AG04450 (cell line): ENCODE measurements around the gene GYG2. TPM values are rescaled to one million over a fixed set of nuclear protein-coding genes. Genes with fewer than 3 reads are reported as not detected.
"Not testable (repeated sequence)": the region's sequence is repeated elsewhere in the genome, so short reads cannot be mapped to it uniquely, and the experiment has no call there.

Experiments
- CTCF ChIA-PET: fragments of 300-600, 350-600 bp; formaldehyde crosslinking; extraction: SDS; loops from one replicate; lab custom pipeline; 2022; ENCODE audit warnings: antibody characterized with exemption, inconsistent platforms; lab: Charles Lee
- POLR2A ChIA-PET: fragments of 350-600 bp; formaldehyde crosslinking; extraction: SDS; loops from one replicate; lab custom pipeline; 2021; ENCODE audit warnings: antibody characterized with exemption, inconsistent platforms; lab: Yijun Ruan, JAX
- DNase-seq: peaks from one replicate; pipeline ENCODE4 v3.0.0-alpha.2; 2011; ENCODE audit warnings: low read depth, low spot score
- H3K27ac ChIP-seq: one replicate; pipeline ENCODE4 v1.5.1; 2012; ENCODE audit warnings: low read depth, low read length, control low read depth
- H3K27me3 ChIP-seq: one replicate; pipeline ENCODE4 v1.6.0; 2012; ENCODE audit warnings: low read length; ENCODE audit not compliant: control insufficient read depth, insufficient read depth
- H3K4me3 ChIP-seq: 2 replicates; pipeline ENCODE4 v1.5.1; 2011; ENCODE audit warnings: mild to moderate bottlenecking, low read depth, low read length, control low read depth
- H3K9me3 ChIP-seq: 2 replicates; pipeline ENCODE4 v1.5.1; 2012; ENCODE audit warnings: low read length; ENCODE audit not compliant: control insufficient read depth, insufficient read depth
- CTCF ChIP-seq: IDR thresholded peaks from 2 replicates; pipeline ENCODE4 v1.5.1; 2011; ENCODE audit warnings: low read depth, low read length, control low read depth, inconsistent platforms
- polyA plus RNA-seq: library from polyadenylated mRNA; depleted of rRNA; stranded (reverse); fragments of >200 nt; gene quantifications from 2 replicates; pipeline ENCODE4 v1.2.3, GENCODE V29; 2011

GYG2 gene
- polyA plus RNA-seq, 1 experiment: 19.6 TPM

GRCh38 chrX:2913118-2913517 is 84.4 kb downstream of the GYG2 start:
- Histone ChIP-seq H3K27ac (no peak overlapping the region), H3K4me3 (no peak overlapping the region), H3K27me3 (no peaks in the 10 kb centered on the region), H3K9me3 (peaks cover 4% of the 10 kb centered on the region; the same call in 1 of the 2 replicates)
- no peak for DNase-seq
- ChIA-PET CTCF (no interaction called here), POLR2A (no interaction called here)
- TF ChIP-seq CTCF: 0 out of 2 replicates have a peak, but pooled peaks have one; percentile 22

- H3K4me3 ChIP-seq: no peak overlapping the region
- no peak for TF ChIP-seq CTCF
- ChIA-PET CTCF (interaction anchor here (0.6 kb wide), 1 partner anchor 42 kb away, joined by 3 read pairs; no protein-coding TSS in a partner anchor), POLR2A (no interaction called here)
- H3K27ac ChIP-seq: no peak overlapping the region
- DNase-seq: no peak
- peaks cover 4% of the 10 kb centered on the region; the same call in 1 of the 2 replicates for H3K9me3 ChIP-seq
- no peaks in the 10 kb centered on the region for H3K27me3 ChIP-seq
These were observed 89.0 kb downstream of the GYG2 start for GRCh38 chrX:2917767-2918166.

GRCh38 chrX:2921193-2921592 is 92.5 kb downstream of the GYG2 start:
- peaks cover 4% of the 10 kb centered on the region; the same call in 1 of the 2 replicates for H3K9me3 ChIP-seq
- no peak for TF ChIP-seq CTCF
- no peak for DNase-seq
- ChIA-PET CTCF (no interaction called here), POLR2A (no interaction called here)
- no peak overlapping the region for H3K4me3 ChIP-seq
- no peaks in the 10 kb centered on the region for H3K27me3 ChIP-seq
- H3K27ac ChIP-seq: no peak overlapping the region

- Histone ChIP-seq H3K9me3 (peaks cover 4% of the 10 kb centered on the region; the same call in 1 of the 2 replicates), H3K27ac (no peak overlapping the region), H3K27me3 (no peaks in the 10 kb centered on the region), H3K4me3 (no peak overlapping the region)
- ChIA-PET CTCF (interaction anchor here (1.2 kb wide), 1 partner anchor 46 kb away, joined by 4 read pairs; no protein-coding TSS in a partner anchor), POLR2A (no interaction called here)
- no peak for DNase-seq
- no peak for TF ChIP-seq CTCF
These were observed 93.0 kb downstream of the GYG2 start for GRCh38 chrX:2921750-2922149.

GRCh38 chrX:2924151-2924550 is 95.4 kb downstream of the GYG2 start:
- no peak overlapping the region for H3K4me3 ChIP-seq
- ChIA-PET CTCF (no interaction called here), POLR2A (no interaction called here)
- no peak for TF ChIP-seq CTCF
- H3K9me3 ChIP-seq: no peaks in the 10 kb centered on the region
- no peak overlapping the region for H3K27ac ChIP-seq
- no peaks in the 10 kb centered on the region for H3K27me3 ChIP-seq
- no peak for DNase-seq

GRCh38 chrX:2926255-2926654 is 97.5 kb downstream of the GYG2 start:
- CTCF ChIA-PET, H3K27me3 ChIP-seq, H3K27ac ChIP-seq, POLR2A ChIA-PET, H3K4me3 ChIP-seq, DNase-seq, H3K9me3 ChIP-seq: not testable (repeated sequence)
